GM12865 (cell line): Measurements from ENCODE around the gene HPCA.
A peak's percentile ranks its signal among the peaks of the same experiment; 100 is the strongest.

Experiments used
- DNase-seq: peaks from one replicate; pipeline ENCODE4 v3.0.0; 2010; ENCODE audit warnings: low read depth
- H3K4me3 ChIP-seq: 2 replicates; pipeline ENCODE4 v1.5.1; 2011; ENCODE audit warnings: mild to moderate bottlenecking, low read depth, low read length, control low read depth
- TF ChIP-seq, protein P1 (sequence below): IDR thresholded peaks from 2 replicates; pipeline ENCODE4 v1.5.1; 2011; ENCODE audit warnings: low read length, control low read depth, low read depth, inconsistent platforms; ENCODE audit not compliant: insufficient read depth; ENCODE audit errors: missing control alignments

The HPCA gene

DNA sequence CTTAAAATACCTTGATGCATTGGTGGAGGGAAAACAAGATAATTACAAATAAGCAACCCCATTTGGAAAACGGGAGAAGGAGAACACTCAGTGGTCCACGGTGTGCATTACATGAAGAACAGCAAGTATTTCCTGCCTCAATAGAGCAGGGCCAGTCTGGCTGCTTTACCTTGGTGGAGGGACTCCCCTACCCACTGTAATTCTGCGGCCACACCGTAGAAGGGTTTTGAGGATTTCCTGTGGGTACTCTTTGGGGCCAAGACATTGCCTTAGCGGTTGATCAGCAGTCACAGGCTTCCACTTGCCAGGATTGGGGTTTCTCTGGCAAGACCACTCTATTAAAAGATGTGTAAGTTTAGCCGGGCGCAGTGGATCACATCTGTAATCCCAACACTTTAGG lies 31.2 kb downstream of the HPCA start:
- no peak overlapping the region for H3K4me3 ChIP-seq
- TF ChIP-seq, protein P1, sequence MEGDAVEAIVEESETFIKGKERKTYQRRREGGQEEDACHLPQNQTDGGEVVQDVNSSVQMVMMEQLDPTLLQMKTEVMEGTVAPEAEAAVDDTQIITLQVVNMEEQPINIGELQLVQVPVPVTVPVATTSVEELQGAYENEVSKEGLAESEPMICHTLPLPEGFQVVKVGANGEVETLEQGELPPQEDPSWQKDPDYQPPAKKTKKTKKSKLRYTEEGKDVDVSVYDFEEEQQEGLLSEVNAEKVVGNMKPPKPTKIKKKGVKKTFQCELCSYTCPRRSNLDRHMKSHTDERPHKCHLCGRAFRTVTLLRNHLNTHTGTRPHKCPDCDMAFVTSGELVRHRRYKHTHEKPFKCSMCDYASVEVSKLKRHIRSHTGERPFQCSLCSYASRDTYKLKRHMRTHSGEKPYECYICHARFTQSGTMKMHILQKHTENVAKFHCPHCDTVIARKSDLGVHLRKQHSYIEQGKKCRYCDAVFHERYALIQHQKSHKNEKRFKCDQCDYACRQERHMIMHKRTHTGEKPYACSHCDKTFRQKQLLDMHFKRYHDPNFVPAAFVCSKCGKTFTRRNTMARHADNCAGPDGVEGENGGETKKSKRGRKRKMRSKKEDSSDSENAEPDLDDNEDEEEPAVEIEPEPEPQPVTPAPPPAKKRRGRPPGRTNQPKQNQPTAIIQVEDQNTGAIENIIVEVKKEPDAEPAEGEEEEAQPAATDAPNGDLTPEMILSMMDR: no peak
- peak; percentile 35 for DNase-seq

- DNase-seq: no peak
- no peak overlapping the region for H3K4me3 ChIP-seq
- TF ChIP-seq, protein P1: no peak
Measured at GRCh38 chr1:32918179-32918578, 31.9 kb downstream of the HPCA start.

DNA sequence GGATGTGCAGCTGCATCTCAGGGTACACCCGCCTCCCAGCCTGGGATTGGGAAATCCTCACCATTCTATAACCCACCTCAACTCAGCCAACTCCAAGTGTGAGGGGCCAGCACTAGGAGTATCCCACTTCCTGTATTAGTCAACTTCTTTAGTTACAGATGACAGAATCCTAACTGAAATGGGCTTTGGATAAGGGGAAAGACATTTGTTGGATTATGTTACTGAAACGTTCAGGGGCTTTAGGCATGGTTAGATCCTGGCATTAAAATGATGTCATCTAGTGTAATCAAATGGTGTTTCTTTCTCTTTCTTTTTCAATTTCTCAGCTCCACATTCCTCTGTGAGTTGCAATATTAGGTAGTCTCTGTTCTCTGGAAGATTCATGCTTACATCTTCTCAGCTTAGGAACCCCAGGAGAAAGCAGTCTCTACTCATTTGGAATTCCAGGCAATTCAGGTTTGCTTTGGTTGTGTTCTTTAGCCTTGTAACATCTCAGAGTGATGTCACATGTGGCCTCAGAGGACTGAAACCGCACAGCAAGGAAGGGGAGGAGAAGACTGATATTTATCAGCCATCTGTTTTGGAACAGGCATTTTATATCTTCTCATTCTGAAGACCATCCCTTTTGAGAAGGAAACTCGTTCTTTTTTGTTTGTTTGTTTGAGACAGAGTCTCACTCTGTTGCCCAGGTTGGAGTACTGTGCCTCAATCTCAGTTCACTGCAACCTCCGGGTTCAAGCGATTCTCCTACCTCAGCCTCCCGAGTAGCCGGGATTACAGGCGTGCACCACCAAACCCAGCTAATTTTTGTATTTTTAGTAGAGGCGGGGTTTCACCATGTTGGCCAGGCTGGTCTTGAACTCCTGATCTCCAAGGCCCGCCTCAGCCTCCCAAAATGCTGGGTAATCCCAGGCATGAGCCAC lies 33.8 kb downstream of the HPCA start:
- DNase-seq: no peak
- no peak overlapping the region for H3K4me3 ChIP-seq
- TF ChIP-seq, protein P1: no peak

GRCh38 chr1:32920833-32921232 lies 34.5 kb downstream of the HPCA start:
- TF ChIP-seq, protein P1: no peak
- no peak for DNase-seq
- H3K4me3 ChIP-seq: no peak overlapping the region

DNA sequence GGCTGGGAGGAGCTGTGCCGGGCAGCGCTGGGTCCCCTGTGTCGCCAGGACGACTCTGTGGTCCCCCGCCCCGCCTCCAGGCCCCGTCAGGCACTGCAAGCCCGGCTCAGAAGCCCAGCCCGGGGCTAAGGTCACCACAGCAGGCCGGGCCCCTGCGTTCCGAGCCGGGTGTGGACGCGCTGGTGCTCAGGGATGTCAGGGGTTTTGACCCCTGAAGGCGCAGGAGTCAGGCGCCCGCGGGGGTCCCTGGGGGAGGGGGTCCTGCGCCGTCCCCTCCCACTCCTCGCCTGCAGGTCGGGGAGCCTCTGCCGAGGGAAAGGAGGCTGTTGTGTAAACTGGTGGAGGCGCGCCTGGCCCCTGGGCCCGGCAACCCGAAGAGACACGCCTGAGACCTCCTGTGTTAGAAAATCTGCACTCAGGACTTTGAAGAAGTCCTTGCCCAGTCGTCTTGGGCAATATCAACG lies 38.6 kb downstream of the HPCA start:
- DNase-seq: no peak
- TF ChIP-seq, protein P1: no peak
- no peak overlapping the region for H3K4me3 ChIP-seq

GRCh38 chr1:32925403-32926162 lies 39.3 kb downstream of the HPCA start:
- no peak for DNase-seq
- TF ChIP-seq, protein P1: no peak
- no peak overlapping the region for H3K4me3 ChIP-seq
